DMS79 (cell line): Measurements from ENCODE around the gene RUSF1.
"Not testable (repeated sequence)": the region's sequence is repeated elsewhere in the genome, so short reads cannot be mapped to it uniquely, and the experiment has no call there.

Experiments
- DNase-seq: peaks from one replicate; lab custom pipeline; 2025; lab: John Stamatoyannopoulos, UW

Gene RUSF1

GRCh38 chr16:31452631-31453106 is 55.5 kb downstream of the RUSF1 start:
- no peak for DNase-seq

GRCh38 chr16:31451681-31452351 is 56.4 kb downstream of the RUSF1 start:
- no peak for DNase-seq

- DNase-seq, result no peak
Observed at GRCh38 chr16:31451201-31451600, 57.0 kb downstream of the RUSF1 start.

- not testable (repeated sequence) for DNase-seq
Observed at GRCh38 chr16:31445931-31446330, 62.3 kb downstream of the RUSF1 start.

GRCh38 chr16:31441956-31442355 is 66.2 kb downstream of the RUSF1 start:
- no peak for DNase-seq

- no peak for DNase-seq
Observed at GRCh38 chr16:31440516-31441184, 67.5 kb downstream of the RUSF1 start.

- no peak for DNase-seq
Observed at GRCh38 chr16:31439519-31439918, 68.7 kb downstream of the RUSF1 start.
